HG02623 (cell line): Measurements from ENCODE around the gene SPAG4.

ENCODE experiments used
- ATAC-seq: cut with Tn5 transposase; IDR thresholded peaks from one replicate; pipeline ENCODE4 v1.9.1; 2021; ENCODE audit warnings: moderate library complexity; ENCODE audit not compliant: unreplicated experiment

SPAG4 gene, protein sequence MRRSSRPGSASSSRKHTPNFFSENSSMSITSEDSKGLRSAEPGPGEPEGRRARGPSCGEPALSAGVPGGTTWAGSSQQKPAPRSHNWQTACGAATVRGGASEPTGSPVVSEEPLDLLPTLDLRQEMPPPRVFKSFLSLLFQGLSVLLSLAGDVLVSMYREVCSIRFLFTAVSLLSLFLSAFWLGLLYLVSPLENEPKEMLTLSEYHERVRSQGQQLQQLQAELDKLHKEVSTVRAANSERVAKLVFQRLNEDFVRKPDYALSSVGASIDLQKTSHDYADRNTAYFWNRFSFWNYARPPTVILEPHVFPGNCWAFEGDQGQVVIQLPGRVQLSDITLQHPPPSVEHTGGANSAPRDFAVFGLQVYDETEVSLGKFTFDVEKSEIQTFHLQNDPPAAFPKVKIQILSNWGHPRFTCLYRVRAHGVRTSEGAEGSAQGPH

GRCh38 chr20:35615667-35616464 is at the start of gene SPAG4:
Gene SPAG4 (plus strand): TSS chr20:35615829. CDS start chr20:35616004, 175 bp downstream.
- peak; percentile 74 for ATAC-seq

GRCh38 chr20:35568645-35569044 is 47.0 kb upstream of the SPAG4 start:
- ATAC-seq = no peak

DNA sequence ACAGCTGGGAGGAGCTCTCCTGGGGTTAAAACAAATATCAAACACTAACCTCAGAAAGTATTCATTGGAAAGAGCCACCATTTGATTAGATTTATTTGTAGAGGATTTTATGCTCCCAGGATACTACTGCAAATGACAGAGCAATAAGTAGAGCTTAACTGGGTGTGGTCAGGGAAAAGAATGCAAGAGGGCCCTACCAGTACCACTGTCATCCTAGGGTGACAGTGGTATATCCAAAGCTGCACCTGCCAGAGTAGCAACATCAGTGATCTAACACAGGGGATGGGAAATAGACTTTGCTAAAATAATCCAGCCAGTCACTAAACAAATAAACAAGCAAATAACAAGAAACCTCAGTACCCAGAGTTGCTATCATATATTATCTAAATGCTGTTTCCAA is 44.1 kb upstream of the SPAG4 start:
- ATAC-seq = no peak

DNA sequence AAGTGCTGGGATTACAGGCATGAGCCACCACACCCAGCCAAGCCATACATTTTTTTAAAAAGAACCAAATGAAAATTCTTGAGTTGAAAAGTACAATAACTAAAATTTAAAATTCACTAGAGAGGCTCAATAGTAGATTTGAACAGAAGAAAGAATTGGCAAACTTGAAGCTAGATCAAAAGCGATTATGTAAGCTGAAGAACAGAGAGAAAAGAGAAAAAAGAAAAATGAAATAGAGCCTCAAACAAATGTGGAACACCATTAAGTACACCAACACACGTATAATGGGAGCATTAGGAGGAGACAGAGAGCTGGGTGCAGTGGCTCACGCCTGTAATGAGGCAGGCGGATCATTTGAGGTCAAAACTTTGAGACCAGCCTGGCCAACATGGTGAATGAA is 42.8 kb upstream of the SPAG4 start:
- no peak for ATAC-seq

DNA sequence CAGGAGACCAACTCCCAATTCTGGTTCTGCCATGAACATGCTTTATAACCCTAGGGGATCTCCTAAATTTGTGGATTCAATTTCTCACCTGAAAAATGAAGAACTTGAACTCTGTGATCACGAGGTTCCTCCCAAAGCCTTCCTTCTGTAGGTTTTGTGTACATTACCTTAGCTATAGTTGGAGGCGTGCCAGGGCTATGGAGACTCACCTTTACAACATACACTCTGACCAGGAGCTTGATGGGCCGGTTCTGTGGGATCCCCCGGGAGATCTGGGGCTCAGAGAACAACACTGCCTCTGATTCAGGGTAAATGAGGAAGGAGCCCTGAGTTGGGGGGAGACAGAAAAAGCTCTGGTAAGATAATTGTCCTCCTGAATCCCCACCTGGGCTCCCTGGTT is 39.7 kb upstream of the SPAG4 start:
- ATAC-seq = no peak

- ATAC-seq = no peak
Measured at GRCh38 chr20:35576816-35577215, 38.8 kb upstream of the SPAG4 start.

DNA sequence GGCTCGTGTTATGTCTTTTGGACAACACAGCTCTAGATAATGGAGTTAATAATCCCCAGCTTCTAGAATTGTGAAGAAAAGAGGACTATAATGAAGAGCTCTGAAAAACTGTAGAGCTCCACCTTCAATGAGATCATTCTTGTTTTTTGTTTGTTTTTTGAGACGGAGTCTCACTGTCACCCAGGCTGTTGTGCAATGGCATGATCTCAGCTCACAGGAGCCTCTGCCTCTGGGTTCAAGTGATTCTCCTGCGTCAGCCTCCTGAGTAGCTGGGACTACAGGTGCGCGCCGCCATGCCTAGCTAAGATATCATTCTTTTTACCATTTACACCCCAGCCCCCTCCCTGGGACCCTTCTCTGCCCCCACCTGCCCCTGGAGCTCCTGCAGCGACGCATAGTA is 37.2 kb upstream of the SPAG4 start:
- ATAC-seq = no peak

GRCh38 chr20:35579196-35579595 is 36.4 kb upstream of the SPAG4 start:
- no peak for ATAC-seq

GRCh38 chr20:35582131-35582530 is 33.5 kb upstream of the SPAG4 start:
- ATAC-seq = no peak

DNA sequence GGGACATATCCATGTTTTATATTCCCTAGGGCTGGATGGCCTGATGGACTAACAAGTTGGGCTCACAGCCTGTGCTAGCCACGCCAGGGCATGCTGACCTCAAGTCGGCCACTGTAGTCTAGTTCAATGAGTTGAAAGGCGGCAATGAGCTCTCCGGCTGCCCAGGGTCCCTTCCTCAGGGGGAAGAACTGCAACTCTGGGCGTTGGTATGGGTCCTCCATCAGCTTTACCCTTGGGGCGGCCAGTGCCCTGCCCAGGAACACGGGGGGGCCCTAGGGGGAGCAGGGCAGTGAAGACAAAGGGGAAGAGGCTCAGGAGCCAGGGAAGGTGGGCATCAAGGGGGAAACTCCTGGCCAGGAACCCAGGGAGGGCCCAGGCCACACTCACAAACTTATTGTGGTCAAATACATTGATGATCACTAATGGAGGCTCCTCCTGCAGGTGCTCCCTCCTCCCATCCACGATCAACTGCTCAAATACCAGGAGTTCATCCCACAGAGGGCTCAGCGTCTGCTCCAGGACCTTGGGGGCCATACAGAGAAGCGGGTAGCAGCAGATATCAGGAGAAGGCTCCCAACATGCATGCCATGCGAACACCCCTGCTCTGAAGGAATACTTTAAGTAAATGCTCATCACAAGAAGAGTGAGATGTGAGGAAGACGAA is 32.8 kb upstream of the SPAG4 start:
- ATAC-seq = no peak

DNA sequence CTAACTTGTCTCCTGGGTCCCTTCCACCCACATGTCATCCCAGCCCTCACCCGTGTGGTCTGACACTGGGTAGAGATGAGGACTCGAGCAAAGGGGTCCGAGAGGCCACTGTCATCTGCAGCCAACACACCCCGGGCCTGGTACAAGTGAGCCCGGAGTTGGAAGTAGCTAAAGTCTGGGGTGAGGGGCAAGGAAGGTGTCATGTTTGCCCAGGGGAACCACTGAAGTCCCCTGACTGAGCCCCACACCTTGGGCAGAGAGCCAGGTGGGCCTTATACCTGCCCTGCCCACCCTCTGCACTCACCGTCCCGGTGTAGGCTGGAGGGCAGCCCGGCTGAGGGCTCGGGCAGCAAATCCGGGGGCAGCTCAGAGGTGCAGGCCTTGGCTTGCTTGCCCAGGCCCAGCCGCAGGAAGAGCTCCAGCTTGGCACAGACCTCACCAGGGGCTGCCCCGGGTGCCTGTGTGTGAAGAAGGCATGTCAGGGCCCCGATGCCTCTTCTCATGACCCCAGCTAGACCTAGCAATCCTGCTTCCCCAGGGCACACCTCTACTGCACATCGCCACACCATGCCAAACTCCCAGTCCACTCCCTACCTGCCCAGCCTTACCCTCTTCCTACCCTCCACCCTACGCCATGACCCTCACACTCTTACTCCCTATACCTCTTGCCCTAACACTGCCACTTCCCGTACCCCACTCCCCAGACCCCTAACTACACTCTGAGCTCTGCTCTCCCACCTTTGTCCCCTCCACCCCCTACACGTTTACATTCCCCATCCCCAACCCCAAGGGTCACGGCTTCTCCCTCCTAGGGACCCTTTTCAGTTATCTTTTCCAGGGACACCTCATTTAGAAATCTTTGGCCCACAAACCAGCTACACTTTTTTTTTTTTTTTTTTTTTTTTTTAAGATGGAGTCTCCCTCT is 31.7 kb upstream of the SPAG4 start:
- no peak for ATAC-seq

GRCh38 chr20:35586751-35587425 is 28.7 kb upstream of the SPAG4 start:
- no peak for ATAC-seq

DNA sequence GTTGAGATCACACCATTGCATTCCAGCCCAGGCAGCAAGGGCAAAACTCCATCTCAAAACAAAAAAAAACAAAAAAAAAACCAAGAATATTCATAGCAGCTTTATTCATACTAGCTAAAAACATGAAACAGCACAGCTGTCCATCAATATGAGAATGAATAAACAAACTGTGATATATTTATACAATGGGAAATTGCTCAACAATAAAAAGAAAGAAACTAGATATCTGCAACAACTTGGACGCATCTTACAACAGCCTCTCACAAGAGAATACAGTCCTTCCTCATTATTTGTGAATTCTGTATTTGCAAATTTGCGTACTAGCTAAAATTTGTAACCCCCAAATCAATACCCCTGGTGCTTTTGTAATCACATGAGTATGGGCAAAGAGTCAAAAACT is 28.2 kb upstream of the SPAG4 start:
- no peak for ATAC-seq

- ATAC-seq = no peak
Measured at GRCh38 chr20:35588397-35588796, 27.2 kb upstream of the SPAG4 start.

DNA sequence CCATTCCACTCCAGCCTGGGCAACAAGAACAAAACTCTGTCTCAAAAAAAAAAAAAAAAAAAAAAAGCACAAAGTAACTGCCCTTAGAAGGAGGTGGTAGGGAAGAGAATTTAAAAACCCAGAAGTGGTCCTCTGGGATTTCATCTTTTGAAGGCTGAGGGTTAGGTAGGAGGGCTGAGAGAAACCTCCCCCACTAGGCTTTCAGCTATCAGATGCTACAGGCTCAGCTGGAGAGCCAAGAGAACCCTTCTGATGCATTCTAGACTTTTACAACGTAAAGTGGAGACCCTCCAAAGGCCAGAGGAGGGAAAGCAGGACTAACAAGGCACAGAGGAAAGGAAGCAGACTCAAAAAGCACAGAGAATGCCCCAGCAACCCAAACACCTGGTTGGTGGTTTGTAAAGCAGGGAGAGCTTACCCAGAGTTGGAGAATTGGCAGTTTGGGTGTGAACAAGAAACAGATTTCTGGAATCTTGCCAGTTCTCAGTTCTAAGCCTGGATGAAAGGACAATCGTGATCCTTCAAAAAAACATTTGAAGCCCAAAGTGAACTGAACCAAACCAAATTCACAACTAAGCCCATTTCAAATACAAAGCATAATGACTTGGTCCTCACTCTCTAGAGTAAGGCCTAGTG is 23.2 kb upstream of the SPAG4 start:
- no peak for ATAC-seq

DNA sequence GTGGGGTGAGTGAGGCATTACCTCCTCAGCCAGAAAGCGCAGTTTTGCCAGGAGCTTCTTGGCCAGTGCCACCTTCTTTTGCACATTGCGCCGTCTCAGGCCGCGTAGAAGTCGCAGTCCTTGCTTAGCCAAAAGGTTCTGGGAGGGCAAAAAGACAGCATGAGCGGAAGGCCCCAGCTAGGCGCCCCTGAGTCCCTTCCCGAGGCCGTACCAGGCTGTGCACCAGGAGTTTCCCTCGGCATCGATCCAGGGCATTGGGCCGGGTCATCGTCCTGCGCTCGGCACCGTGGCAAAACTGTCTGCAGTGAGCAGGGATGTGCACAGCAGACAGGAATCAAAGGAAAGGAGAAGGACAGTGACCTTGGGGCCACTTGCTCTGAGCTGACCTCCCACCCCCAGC is 20.2 kb upstream of the SPAG4 start:
- ATAC-seq = no peak

DNA sequence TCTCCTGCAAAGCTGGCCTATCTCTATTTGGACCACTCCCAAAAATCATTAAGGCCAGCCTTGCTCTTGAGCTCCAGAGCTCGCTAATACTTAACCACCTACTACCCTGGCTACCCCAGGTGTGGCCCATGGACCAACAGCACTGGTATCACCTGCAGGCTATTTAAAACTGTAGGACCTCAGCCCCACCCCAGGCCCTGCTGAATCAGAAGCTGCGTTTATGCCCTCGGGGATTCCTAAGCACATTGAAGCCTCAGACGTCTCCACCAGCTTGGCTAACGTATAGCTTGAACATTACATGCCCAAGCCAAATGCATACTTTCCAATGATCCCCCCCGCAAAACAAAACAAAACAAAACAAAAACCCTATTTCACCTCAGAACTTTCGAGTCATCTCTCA is 19.7 kb upstream of the SPAG4 start:
- no peak for ATAC-seq

GRCh38 chr20:35597186-35597585 is 18.4 kb upstream of the SPAG4 start:
- no peak for ATAC-seq

- no peak for ATAC-seq
Measured at GRCh38 chr20:35598476-35598875, 17.2 kb upstream of the SPAG4 start.
